Stomach (tissue), 4 donors: ENCODE data around the gene TMA7.

Experiments used
- EP300 ChIP-seq: sonication (generic); formaldehyde crosslinking; IDR thresholded peaks from one replicate; pipeline ENCODE4 v1.6.1; 2017; ENCODE audit warnings: antibody characterized with exemption
- POLR2AphosphoS5 ChIP-seq, 3 donors: sonication (generic); formaldehyde crosslinking; IDR thresholded peaks; one replicate each; pipeline ENCODE4 v1.6.1; 2016; ENCODE audit warnings: antibody characterized with exemption in 3 of 3
- TF ChIP-seq, protein P1 (sequence below), 7 experiments: fragments of 450-650 bp in 4 of 7; fragments of 200-600 bp in 3 of 7; sonication (generic) in 3 of 7; IDR thresholded peaks; one replicate each; pipeline ENCODE4 v1.5.1; 2016 to 2019; ENCODE audit warnings: antibody characterized with exemption in 7 of 7, control low read depth in 2 of 7, mild to moderate bottlenecking in 1 of 7

- TF ChIP-seq, protein P1, sequence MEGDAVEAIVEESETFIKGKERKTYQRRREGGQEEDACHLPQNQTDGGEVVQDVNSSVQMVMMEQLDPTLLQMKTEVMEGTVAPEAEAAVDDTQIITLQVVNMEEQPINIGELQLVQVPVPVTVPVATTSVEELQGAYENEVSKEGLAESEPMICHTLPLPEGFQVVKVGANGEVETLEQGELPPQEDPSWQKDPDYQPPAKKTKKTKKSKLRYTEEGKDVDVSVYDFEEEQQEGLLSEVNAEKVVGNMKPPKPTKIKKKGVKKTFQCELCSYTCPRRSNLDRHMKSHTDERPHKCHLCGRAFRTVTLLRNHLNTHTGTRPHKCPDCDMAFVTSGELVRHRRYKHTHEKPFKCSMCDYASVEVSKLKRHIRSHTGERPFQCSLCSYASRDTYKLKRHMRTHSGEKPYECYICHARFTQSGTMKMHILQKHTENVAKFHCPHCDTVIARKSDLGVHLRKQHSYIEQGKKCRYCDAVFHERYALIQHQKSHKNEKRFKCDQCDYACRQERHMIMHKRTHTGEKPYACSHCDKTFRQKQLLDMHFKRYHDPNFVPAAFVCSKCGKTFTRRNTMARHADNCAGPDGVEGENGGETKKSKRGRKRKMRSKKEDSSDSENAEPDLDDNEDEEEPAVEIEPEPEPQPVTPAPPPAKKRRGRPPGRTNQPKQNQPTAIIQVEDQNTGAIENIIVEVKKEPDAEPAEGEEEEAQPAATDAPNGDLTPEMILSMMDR (IDR thresholded peaks at IDR 0.05) = no peak
- no peak for TF ChIP-seq EP300
- TF ChIP-seq POLR2AphosphoS5 (IDR thresholded peaks at IDR 0.05) = no peak
These were observed 5.3 kb upstream of the TMA7 start for GRCh38 chr3:48434591-48435222.
